Measurements from ENCODE around the gene CCT2.

The CCT2 gene

DNA sequence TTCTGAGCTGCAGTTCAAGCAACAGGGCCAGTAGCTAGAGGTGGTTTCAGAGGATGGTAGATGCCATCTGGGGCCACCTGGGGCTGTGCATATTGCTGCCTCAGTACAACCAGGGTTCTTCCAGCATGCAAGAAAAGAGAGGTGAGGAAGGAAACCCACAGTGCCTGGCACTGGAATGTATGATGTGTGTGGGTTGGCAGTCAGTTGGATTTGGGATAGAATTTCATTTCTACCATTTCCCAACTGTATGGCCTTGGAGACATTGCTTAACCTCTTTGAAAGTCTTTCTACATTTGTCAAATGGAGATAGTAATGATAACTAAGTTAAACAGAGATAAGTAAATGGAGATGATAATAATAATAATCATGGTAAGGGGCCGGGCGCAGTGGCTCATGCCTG lies 35.7 kb downstream of the CCT2 start:
- FAIRE-seq, result no peak
- TF ChIP-seq CTCF (IDR thresholded peaks at IDR 0.05; ENCODE audit: insufficient read depth, missing control alignments), result no peak
- DNase-seq (ENCODE audit: insufficient read length, low spot score), result no peak

DNA sequence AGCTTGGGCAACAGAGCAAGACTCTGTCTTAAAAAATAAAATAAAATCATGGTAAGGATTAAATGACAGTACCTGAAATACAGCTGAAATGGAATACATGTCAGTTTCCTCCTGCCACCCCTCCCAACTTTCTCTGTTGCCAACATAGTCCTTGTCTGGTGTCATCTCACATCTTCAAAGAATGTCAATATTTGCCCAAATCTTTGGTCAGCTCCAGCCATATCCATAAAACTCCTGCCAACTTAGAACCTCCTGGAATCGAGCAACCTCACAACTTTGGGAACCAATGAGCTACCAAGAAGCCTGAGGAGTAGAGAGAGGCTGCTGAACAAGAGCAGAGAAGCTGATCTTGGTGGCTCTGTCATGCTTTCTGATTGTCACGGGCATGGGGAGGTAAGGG lies 36.3 kb downstream of the CCT2 start:
- no peak for DNase-seq (ENCODE audit: insufficient read length, low spot score)

GRCh38 chr12:69623970-69624369 lies 38.7 kb downstream of the CCT2 start:
- TF ChIP-seq CTCF (IDR thresholded peaks at IDR 0.05; ENCODE audit: insufficient read depth, missing control alignments), result no peak
- FAIRE-seq (no peak), DNase-seq (ENCODE audit: insufficient read length, low spot score) (no peak)

More for the DNA sequence above, 36.3 kb downstream of the CCT2 start:
- FAIRE-seq, result no peak
- no peak for TF ChIP-seq CTCF (IDR thresholded peaks at IDR 0.05; ENCODE audit: insufficient read depth, missing control alignments)

DNA sequence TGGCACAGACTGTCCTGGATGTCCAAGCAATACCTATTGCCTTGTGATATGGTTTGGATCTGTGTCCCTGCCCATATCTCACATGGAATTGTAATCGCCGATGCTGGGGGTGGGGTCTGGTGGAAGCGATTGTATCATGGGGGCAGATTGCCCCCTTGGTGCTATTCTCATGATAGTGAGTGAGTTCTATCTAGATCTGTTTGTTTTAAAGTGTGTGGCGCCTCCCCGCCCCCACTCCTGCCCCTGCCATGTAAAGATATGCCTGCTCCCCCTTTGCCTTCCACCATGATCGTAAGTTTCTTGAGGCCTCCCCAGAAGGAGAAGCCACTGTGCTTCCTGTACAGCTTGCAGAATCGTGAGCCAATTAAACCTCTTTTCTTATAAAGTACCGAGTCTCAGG lies 42.2 kb downstream of the CCT2 start:
- FAIRE-seq (no peak), DNase-seq (ENCODE audit: insufficient read length, low spot score) (no peak)

DNA sequence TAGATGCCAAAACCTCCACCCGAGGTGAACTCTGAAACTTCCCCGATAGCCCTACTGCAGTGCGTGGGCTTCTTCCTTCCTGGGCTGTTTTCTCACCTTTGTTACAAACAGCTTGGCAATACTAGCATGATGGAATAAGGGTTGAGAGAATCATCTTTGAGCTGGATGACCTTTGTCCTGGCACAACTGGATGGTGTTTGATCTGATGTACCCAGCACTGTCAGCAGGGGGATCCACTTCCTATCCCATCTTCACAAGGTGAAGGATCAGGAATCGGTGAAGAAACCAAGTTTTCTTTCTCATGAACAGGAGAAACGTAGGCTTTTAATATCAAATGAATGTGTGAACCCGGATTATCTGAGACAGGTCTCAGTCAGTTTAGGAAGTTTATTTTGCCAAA lies 44.9 kb downstream of the CCT2 start:
- FAIRE-seq (no peak), DNase-seq (ENCODE audit: insufficient read length, low spot score) (no peak)
- no peak for TF ChIP-seq CTCF (IDR thresholded peaks at IDR 0.05; ENCODE audit: insufficient read depth, missing control alignments)

More for the DNA sequence above, 42.2 kb downstream of the CCT2 start:
- no peak for TF ChIP-seq CTCF (IDR thresholded peaks at IDR 0.05; ENCODE audit: insufficient read depth, missing control alignments)

GRCh38 chr12:69633061-69633460 lies 47.8 kb downstream of the CCT2 start:
- DNase-seq (ENCODE audit: insufficient read length, low spot score) (no peak), FAIRE-seq (no peak)

More at GRCh38 chr12:69633061-69633460, 47.8 kb downstream of the CCT2 start:
- no peak for TF ChIP-seq CTCF (IDR thresholded peaks at IDR 0.05; ENCODE audit: insufficient read depth, missing control alignments)

Data from D721Med (cell line).